SK-N-SH (cell line): ENCODE data around the gene MTREX.

Source experiments
- FOXJ3 ChIP-seq: sonication (generic); formaldehyde crosslinking; IDR thresholded peaks from 2 replicates; pipeline ENCODE4 v1.5.1; 2020; ENCODE audit warnings: mild to moderate bottlenecking, missing genetic modification reagents
- FOXM1 ChIP-seq: IDR thresholded peaks from 2 replicates; pipeline ENCODE4 v1.4.0; 2012; ENCODE audit warnings: low read depth, mild to moderate bottlenecking
- NFIC ChIP-seq: IDR thresholded peaks from 2 replicates; pipeline ENCODE4 v1.4.0; 2012; ENCODE audit warnings: borderline replicate concordance
- POLR2AphosphoS5 ChIP-seq: IDR thresholded peaks from 2 replicates; pipeline ENCODE4 v1.6.1; 2012; ENCODE audit warnings: low read depth, low read length
- REST ChIP-seq: IDR thresholded peaks from 2 replicates; pipeline ENCODE4 v1.6.1; 2012; ENCODE audit warnings: mild to moderate bottlenecking, low read depth, low read length, moderate library complexity
- TAF1 ChIP-seq: IDR thresholded peaks from 2 replicates; pipeline ENCODE4 v1.6.1; 2012; ENCODE audit warnings: low read depth, mild to moderate bottlenecking, low read length, moderate library complexity, borderline replicate concordance
- TF ChIP-seq, protein P1 (sequence below): fragments of 200-600 bp; sonication (generic); IDR thresholded peaks from 2 replicates; pipeline ENCODE4 v1.6.1; 2017; ENCODE audit warnings: antibody characterized with exemption, mild to moderate bottlenecking, moderate library complexity

DNA sequence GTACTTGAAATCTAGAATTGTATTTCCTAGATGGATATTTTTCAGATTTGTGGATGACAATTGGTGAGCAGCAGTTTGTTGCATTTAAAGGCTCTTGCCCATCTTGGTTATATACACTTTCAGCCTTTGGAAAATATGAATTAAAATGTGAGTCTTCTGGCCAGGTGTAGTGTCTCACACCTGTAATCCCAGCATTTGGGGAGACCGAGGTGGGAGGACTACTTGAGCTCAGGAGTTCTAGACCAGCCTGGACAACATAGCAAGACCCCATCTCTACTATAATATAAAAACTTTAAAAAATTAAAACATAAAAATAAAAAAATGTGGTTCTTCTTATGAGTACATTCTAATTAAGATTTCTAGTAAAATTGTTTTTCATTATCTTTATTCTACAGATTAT is 102.0 kb downstream of the MTREX start:
- TF ChIP-seq, protein P1, sequence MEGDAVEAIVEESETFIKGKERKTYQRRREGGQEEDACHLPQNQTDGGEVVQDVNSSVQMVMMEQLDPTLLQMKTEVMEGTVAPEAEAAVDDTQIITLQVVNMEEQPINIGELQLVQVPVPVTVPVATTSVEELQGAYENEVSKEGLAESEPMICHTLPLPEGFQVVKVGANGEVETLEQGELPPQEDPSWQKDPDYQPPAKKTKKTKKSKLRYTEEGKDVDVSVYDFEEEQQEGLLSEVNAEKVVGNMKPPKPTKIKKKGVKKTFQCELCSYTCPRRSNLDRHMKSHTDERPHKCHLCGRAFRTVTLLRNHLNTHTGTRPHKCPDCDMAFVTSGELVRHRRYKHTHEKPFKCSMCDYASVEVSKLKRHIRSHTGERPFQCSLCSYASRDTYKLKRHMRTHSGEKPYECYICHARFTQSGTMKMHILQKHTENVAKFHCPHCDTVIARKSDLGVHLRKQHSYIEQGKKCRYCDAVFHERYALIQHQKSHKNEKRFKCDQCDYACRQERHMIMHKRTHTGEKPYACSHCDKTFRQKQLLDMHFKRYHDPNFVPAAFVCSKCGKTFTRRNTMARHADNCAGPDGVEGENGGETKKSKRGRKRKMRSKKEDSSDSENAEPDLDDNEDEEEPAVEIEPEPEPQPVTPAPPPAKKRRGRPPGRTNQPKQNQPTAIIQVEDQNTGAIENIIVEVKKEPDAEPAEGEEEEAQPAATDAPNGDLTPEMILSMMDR: no peak
- TF ChIP-seq NFIC: no peak
- TF ChIP-seq FOXJ3 (CRISPR knock-in tag): no peak
- TF ChIP-seq REST: no peak
- no peak for TF ChIP-seq TAF1
- no peak for TF ChIP-seq FOXM1
- TF ChIP-seq POLR2AphosphoS5: no peak
